HG03095 (cell line): Measurements from ENCODE around the gene NPAS2.

Experiments used
- ATAC-seq: cut with Tn5 transposase; IDR thresholded peaks from one replicate; pipeline ENCODE4 v1.9.1; 2021; ENCODE audit warnings: moderate library complexity; ENCODE audit not compliant: unreplicated experiment

The NPAS2 gene

GRCh38 chr2:100983684-100984310 lies 163.9 kb downstream of the NPAS2 start:
- no peak for ATAC-seq

GRCh38 chr2:100984892-100985307 lies 165.0 kb downstream of the NPAS2 start:
- ATAC-seq: no peak

GRCh38 chr2:100986157-100986556 lies 166.2 kb downstream of the NPAS2 start:
- ATAC-seq: no peak

GRCh38 chr2:100987536-100987935 lies 167.6 kb downstream of the NPAS2 start:
- ATAC-seq: no peak

- no peak for ATAC-seq
Observed at GRCh38 chr2:100987974-100988373, 168.0 kb downstream of the NPAS2 start.

- ATAC-seq: no peak
Observed at GRCh38 chr2:100988630-100989417, 168.9 kb downstream of the NPAS2 start.

GRCh38 chr2:100989666-100990065 lies 169.7 kb downstream of the NPAS2 start:
- ATAC-seq: no peak

- no peak for ATAC-seq
Observed at GRCh38 chr2:100990166-100990565, 170.2 kb downstream of the NPAS2 start.

- ATAC-seq: no peak
Observed at GRCh38 chr2:100990650-100991403, 170.9 kb downstream of the NPAS2 start.

GRCh38 chr2:100991404-100991773 lies 171.4 kb downstream of the NPAS2 start:
- no peak for ATAC-seq

- ATAC-seq: no peak
Observed at GRCh38 chr2:100992262-100992661, 172.3 kb downstream of the NPAS2 start.

- ATAC-seq: no peak
Observed at GRCh38 chr2:100993294-100993693, 173.4 kb downstream of the NPAS2 start.

GRCh38 chr2:100995309-100996075 lies 175.6 kb downstream of the NPAS2 start:
- ATAC-seq: no peak

GRCh38 chr2:100997509-100998234 lies 177.7 kb downstream of the NPAS2 start:
- ATAC-seq: no peak

- ATAC-seq: no peak
Observed at GRCh38 chr2:100998235-100998573, 178.3 kb downstream of the NPAS2 start.

GRCh38 chr2:100999995-101000394 lies 180.1 kb downstream of the NPAS2 start:
- no peak for ATAC-seq

GRCh38 chr2:101001691-101002561 lies 182.0 kb downstream of the NPAS2 start, which contains the start of gene RPL31:
TSS of gene RPL31 (plus strand) at chr2:101002289. CDS start at chr2:101002702, 413 bp downstream.
- peak; percentile 99 for ATAC-seq

- ATAC-seq: no peak
Observed at GRCh38 chr2:101002562-101003277, 182.8 kb downstream of the NPAS2 start.

- no peak for ATAC-seq
Observed at GRCh38 chr2:101003278-101003775, 183.4 kb downstream of the NPAS2 start.
